ENCODE measurements around the gene DEXI.

GRCh38 chr16:10881479-10882030 lies 60.7 kb downstream of the DEXI start:
- no peak for TF ChIP-seq POLR2AphosphoS5 (IDR thresholded peaks at IDR 0.05)
- no peak for TF ChIP-seq POLR2A (IDR thresholded peaks at IDR 0.05)
- TF ChIP-seq CTCF (IDR thresholded peaks at IDR 0.05), result no peak
